GM23338 (cell line): ENCODE data around the gene CHMP4B.

Experiments
- CTCF ChIP-seq, 2 experiments: fragments of 200-600 bp in 1 of 2; sonication (generic) in 1 of 2; conservative IDR thresholded peaks; 2 replicates each; pipeline versions ENCODE4 v1.5.1 to v1.6.1; 2016 to 2017; ENCODE audit warnings: antibody characterized with exemption in 2 of 2, low read depth in 2 of 2, mild to moderate bottlenecking in 2 of 2, moderate library complexity in 1 of 2
- ETS1 ChIP-seq: IDR thresholded peaks from 2 replicates; pipeline ENCODE4 v1.6.1; 2016; ENCODE audit warnings: antibody characterized with exemption
- EZH2 ChIP-seq: fragments of 200-600 bp; sonication (generic); IDR thresholded peaks from one replicate; pipeline ENCODE4 v1.8.0; 2017; ENCODE audit warnings: antibody characterized with exemption, mild to moderate bottlenecking, low read depth; ENCODE audit not compliant: unreplicated experiment
- EZH2phosphoT487 ChIP-seq: fragments of 200-600 bp; sonication (generic); IDR thresholded peaks from one replicate; pipeline ENCODE4 v1.8.1; 2018; ENCODE audit warnings: antibody characterized with exemption; ENCODE audit not compliant: unreplicated experiment
- NANOG ChIP-seq: IDR thresholded peaks from 2 replicates; pipeline ENCODE4 v1.6.1; 2016; ENCODE audit warnings: antibody characterized with exemption, borderline replicate concordance
- POLR2AphosphoS5 ChIP-seq: IDR thresholded peaks from 2 replicates; pipeline ENCODE4 v1.6.1; 2016; ENCODE audit warnings: antibody characterized with exemption, low read depth
- REST ChIP-seq: IDR thresholded peaks from one replicate; pipeline ENCODE4 v1.6.1; 2018; ENCODE audit warnings: antibody characterized with exemption; ENCODE audit not compliant: unreplicated experiment
- ZNF114 ChIP-seq: fragments of 250-450 bp; sonication (Bioruptor Pico); IDR thresholded peaks from 2 replicates; pipeline ENCODE4 v1.5.0; 2020; ENCODE audit warnings: mild to moderate bottlenecking, moderate library complexity

GRCh38 chr20:33811776-33812151 lies 616 bp downstream of the CHMP4B start:
- TF ChIP-seq ETS1 (no peak), CTCF (conservative IDR thresholded peaks at IDR 0.05; ENCODE audit: low read depth in 2 of 2) (no peak), EZH2 (no peak), REST (no peak), EZH2phosphoT487 (no peak), POLR2AphosphoS5 (no peak), ZNF114 (CRISPR knock-in tag) (no peak), NANOG (no peak)
